K562 (cell line): ENCODE data around the gene RAPSN. TPM values are rescaled to one million over a fixed set of nuclear protein-coding genes. Genes with fewer than 3 reads are reported as not detected.

Experiments used
- ATAC-seq: fragments of 200-7000 bp; cut with Tn5 transposase; 3 replicates; pipeline ENCODE4 v1.9.1; 2020; ENCODE audit warnings: moderate library complexity
- BruUV-seq: library from RNA; stranded (reverse); fragments of 400-500 nt; replicated peaks from 2 replicates; lab custom pipeline; 2021; lab: Mats Ljungman, UMichigan
- CTCF ChIA-PET: fragments of 300-600 bp; formaldehyde crosslinking; extraction: SDS; loops from one replicate; lab custom pipeline; 2021; ENCODE audit warnings: low intra/inter-chr PET ratio; lab: Yijun Ruan, JAX
- POLR2A ChIA-PET: fragments of 300-600, 350-650 bp; sonication (Branson Sonifier 250); formaldehyde crosslinking; extraction: SDS; loops from one replicate; lab custom pipeline; 2021; ENCODE audit warnings: antibody characterized with exemption, inconsistent platforms; lab: Yijun Ruan, JAX
- DNase-seq, 4 experiments: peaks; one replicate each; pipeline versions ENCODE4 v3.0.0 to v3.0.0-alpha.2; 2011 to 2018; ENCODE audit warnings: low spot score in 3 of 4, mixed read lengths in 3 of 4; ENCODE audit errors: extremely low read depth in 1 of 4
- FAIRE-seq: peaks from 2 replicates; lab custom pipeline; 2011; peaks lifted over from hg19 to GRCh38; lab: Jason Lieb, UNC
- H2AFZ ChIP-seq: 2 replicates; pipeline ENCODE4 v1.6.0; 2011; ENCODE audit warnings: low read depth, low read length, control low read depth, inconsistent platforms
- H3K27ac ChIP-seq: fragments of 200-600 bp; 3 replicates; pipeline ENCODE4 v1.8.0; 2011; ENCODE audit warnings: low read depth, mild to moderate bottlenecking, control low read depth, inconsistent platforms, low read length, moderate library complexity, mixed read lengths; ENCODE audit errors: extremely low read depth
- H3K27me3 ChIP-seq, 2 experiments: fragments of 300-600 bp in 1 of 2; 2 replicates in 1 of 2; 3 replicates in 1 of 2; pipeline versions ENCODE4 v1.6.0 to v1.8.0; 2011; ENCODE audit warnings: inconsistent platforms in 2 of 2, low read length in 2 of 2, mild to moderate bottlenecking in 1 of 2, mixed read lengths in 1 of 2, moderate library complexity in 1 of 2; ENCODE audit not compliant: control insufficient read depth in 2 of 2, insufficient read depth in 2 of 2
- H3K36me3 ChIP-seq: fragments of 300-600 bp; 3 replicates; pipeline ENCODE4 v1.8.0; 2011; ENCODE audit warnings: mild to moderate bottlenecking, low read length, inconsistent platforms; ENCODE audit not compliant: control insufficient read depth, insufficient read depth
- H3K4me1 ChIP-seq, 2 experiments: fragments of 200-600 bp in 1 of 2; replicated peaks in 1 of 2; 2 replicates in 1 of 2; 3 replicates in 1 of 2; pipeline versions ENCODE4 v1.5.1 to v1.8.0; 2011; ENCODE audit warnings: inconsistent platforms in 2 of 2, low read length in 2 of 2, mild to moderate bottlenecking in 1 of 2, mixed read lengths in 1 of 2, moderate library complexity in 1 of 2; ENCODE audit not compliant: control insufficient read depth in 2 of 2, insufficient read depth in 2 of 2
- H3K4me2 ChIP-seq: 2 replicates; pipeline ENCODE4 v1.6.1; 2011; ENCODE audit warnings: low read length, control low read depth, inconsistent platforms, mixed read lengths; ENCODE audit not compliant: insufficient read depth
- H3K4me3 ChIP-seq: fragments of 200-600 bp; sonication (generic), shearing (Covaris generic); 2 replicates; pipeline ENCODE4 v1.5.1; 2016; ENCODE audit warnings: control low read depth, inconsistent platforms
- H3K79me2 ChIP-seq: fragments of 200-600 bp; 3 replicates; pipeline ENCODE4 v1.8.0; 2011; ENCODE audit warnings: low read length, inconsistent platforms; ENCODE audit not compliant: control insufficient read depth, insufficient read depth
- H3K9ac ChIP-seq, 2 experiments: 2 replicates each; pipeline versions ENCODE4 v1.6.0 to v1.6.1; 2011; ENCODE audit warnings: low read depth in 2 of 2, low read length in 2 of 2, control low read depth in 1 of 2, inconsistent platforms in 1 of 2, mild to moderate bottlenecking in 1 of 2, mixed read lengths in 1 of 2; ENCODE audit not compliant: insufficient read depth in 1 of 2
- H3K9me1 ChIP-seq: one replicate; pipeline ENCODE4 v1.6.0; 2011; ENCODE audit warnings: inconsistent platforms, mild to moderate bottlenecking, low read length, moderate library complexity; ENCODE audit not compliant: control insufficient read depth, insufficient read depth
- H3K9me3 ChIP-seq: replicated peaks from 2 replicates; pipeline ENCODE4 v1.5.1; 2011; ENCODE audit warnings: low read depth, low read length, inconsistent platforms; ENCODE audit not compliant: control insufficient read depth, insufficient read depth
- H4K20me1 ChIP-seq: replicated peaks from 2 replicates; pipeline ENCODE4 v1.6.1; 2011; ENCODE audit warnings: low read length, inconsistent platforms, mixed read lengths; ENCODE audit not compliant: control insufficient read depth, insufficient read depth
- BCLAF1 ChIP-seq, 2 experiments: fragments of 450-650 bp in 1 of 2; IDR thresholded peaks; 2 replicates each; pipeline ENCODE4 v1.6.1; 2011 to 2017; ENCODE audit warnings: low read depth in 2 of 2, antibody characterized with exemption in 1 of 2, borderline replicate concordance in 1 of 2, low read length in 1 of 2, mild to moderate bottlenecking in 1 of 2, mixed read lengths in 1 of 2; ENCODE audit not compliant: control insufficient read depth in 1 of 2
- BHLHE40 ChIP-seq: IDR thresholded peaks from 2 replicates; pipeline ENCODE4 v1.6.1; 2011; ENCODE audit warnings: low read length, improper control_type of control experiment
- JUNB ChIP-seq: fragments of 450-650 bp; formaldehyde crosslinking; conservative IDR thresholded peaks from 2 replicates; pipeline ENCODE4 v1.4.0; 2020; ENCODE audit warnings: mild to moderate bottlenecking
- MTA1 ChIP-seq: fragments of 450-650 bp; IDR thresholded peaks from 2 replicates; pipeline ENCODE4 v1.6.1; 2017; ENCODE audit warnings: borderline replicate concordance
- PPARD ChIP-seq: fragments of 250-450 bp; sonication (Bioruptor Pico); IDR thresholded peaks from 2 replicates; pipeline ENCODE4 v1.8.0; 2022; ENCODE audit warnings: inconsistent platforms, mild to moderate bottlenecking, moderate library complexity
- SMAD3 ChIP-seq: fragments of 450-650 bp; formaldehyde crosslinking; conservative IDR thresholded peaks from 2 replicates; pipeline ENCODE4 v1.4.0; 2020; ENCODE audit warnings: mild to moderate bottlenecking
- TEAD4 ChIP-seq, 2 experiments: sonication (generic) in 1 of 2; formaldehyde crosslinking in 1 of 2; IDR thresholded peaks; 2 replicates each; pipeline versions ENCODE4 v1.6.1 to v1.8.0; 2012 to 2022; ENCODE audit warnings: borderline replicate concordance in 1 of 2, inconsistent platforms in 1 of 2, low read length in 1 of 2, mild to moderate bottlenecking in 1 of 2, missing genetic modification reagents in 1 of 2
- XRCC4 ChIP-seq: IDR thresholded peaks from one replicate; pipeline ENCODE4 v1.6.1; 2011; ENCODE audit not compliant: insufficient read depth, insufficient read length; ENCODE audit errors: extremely low read depth
- ZC3H11A ChIP-seq: IDR thresholded peaks from 2 replicates; pipeline ENCODE4 v1.6.1; 2012; ENCODE audit warnings: low read depth, low read length, improper control_type of control experiment
- ZNF778 ChIP-seq: fragments of 450-650 bp; formaldehyde crosslinking; IDR thresholded peaks from 2 replicates; pipeline ENCODE4 v1.4.0; 2020; ENCODE audit warnings: mild to moderate bottlenecking, moderate library complexity
- WGBS: fragments of 100-300 bp; shearing (Covaris generic); methylation state at CpG from one replicate; pipeline ENCODE4 v1.1.6; 2016; ENCODE audit warnings: low coverage, mixed read lengths; ENCODE audit not compliant: insufficient coverage; ENCODE audit errors: missing lambda C conversion rate; 5-methylcytosine and 5-hydroxymethylcytosine counted together
- in situ Hi-C: fragments of 300-500 bp; cut with MboI; formaldehyde crosslinking; loops from 4 replicates; pipeline ENCODE4 v1.15.0; 2018; ENCODE audit warnings: inconsistent platforms, mixed read lengths
- intact Hi-C: fragments of 100-400 bp; cut with micrococcal nuclease; formaldehyde crosslinking; loops from 2 replicates; pipeline ENCODE4 v1.14.2; 2022
- polyA plus RNA-seq, 8 experiments: library from polyadenylated mRNA; depleted of rRNA in 4 of 8; stranded (reverse) in 5 of 8; unstranded in 3 of 8; fragments of >200 nt; fragmentation: Nextera tagmentation in 2 of 8; fragmentation: Illumina TruSeq in 1 of 8; extraction: Ambion mirVana in 2 of 8; extraction: Trizol in 1 of 8; gene quantifications; 2 replicates each; pipeline versions ENCODE4 v1.2.1 to v1.2.3, GENCODE V29; 2011 to 2014; ENCODE audit warnings: inconsistent platforms in 1 of 8, missing spikeins in 1 of 8
- total RNA-seq, 7 experiments: library from RNA; depleted of rRNA in 6 of 7; stranded (reverse); fragments of >200 nt in 6 of 7; fragmentation: Illumina TruSeq in 2 of 7; extraction: Trizol in 2 of 7; gene quantifications; 2 replicates each; pipeline versions ENCODE4 v1.2.1 to v1.2.3, GENCODE V29; 2011 to 2021; ENCODE audit warnings: low replicate concordance in 1 of 7

RAPSN gene
- total and polyA plus RNA-seq, 9 of the 15 experiments (the other 6 are each of a cell fraction or from before 2014, with no cell fraction given): 0.06 to 0.11 TPM; not detected in 7

DNA sequence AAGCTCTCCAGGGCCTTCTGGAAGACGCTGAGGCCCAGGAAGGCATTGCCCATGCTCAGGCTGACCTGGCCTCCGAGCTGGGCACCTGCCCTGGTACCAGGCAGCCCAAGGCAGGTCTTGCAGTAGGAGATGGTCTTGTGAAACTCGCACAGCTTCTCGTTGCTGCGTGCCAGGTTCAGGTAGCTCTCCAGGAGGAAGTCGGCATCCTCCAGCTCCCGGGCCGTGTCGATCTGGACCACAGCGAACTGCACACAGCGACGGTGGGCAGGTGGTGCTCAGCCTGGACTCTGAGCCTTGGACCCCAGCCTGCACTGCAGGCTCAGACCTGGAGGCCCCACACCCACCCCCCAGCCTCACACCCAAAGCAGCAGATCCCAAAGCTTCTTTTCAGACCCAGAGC lies 1.0 kb downstream of the RAPSN start (continued):
- TF ChIP-seq TEAD4 (IDR thresholded peaks at IDR 0.05; ENCODE audit: low read length) (no peak), TEAD4 (CRISPR knock-in tag; IDR thresholded peaks at IDR 0.05; ENCODE audit: borderline replicate concordance) (no peak)

- ATAC-seq (no peak), FAIRE-seq (no peak), DNase-seq (no peak)
- BruUV-seq: no TSS peak
- CTCF ChIA-PET: no interaction called here
- Histone ChIP-seq H4K20me1 (no peaks in the 10 kb centered on the region), H3K9me3 (no peaks in the 10 kb centered on the region), H3K27ac (no peak overlapping the region), H3K9me1 (no peaks in the 10 kb centered on the region), H3K4me3 (no peak overlapping the region), H3K9ac (no peak overlapping the region), H3K4me1 (peaks cover 0 to 19% of the 10 kb centered on the region in 2 experiments; a peak in 2 of 5 replicates), H2AFZ (no peak overlapping the region), H3K79me2 (no peaks in the 10 kb centered on the region), H3K36me3 (no peaks in the 10 kb centered on the region; the same call in 2 of the 3 replicates), H3K27me3 (no peaks in the 10 kb centered on the region), H3K4me2 (no peak overlapping the region)
- intact Hi-C loops (no loop called here), in situ Hi-C loops (no loop called here)
- TF ChIP-seq ZC3H11A: no peak
- no peak for TF ChIP-seq JUNB (CRISPR knock-in tag)
- TF ChIP-seq ZNF778 (CRISPR knock-in tag): no peak
- no peak for TF ChIP-seq XRCC4
- no peak for TF ChIP-seq BCLAF1 (IDR thresholded peaks at IDR 0.05; ENCODE audit: borderline replicate concordance in 1 of 2, control insufficient read depth in 1 of 2, low read depth in 2 of 2, low read length in 1 of 2)
- no peak for TF ChIP-seq PPARD (CRISPR knock-in tag)
- no peak for TF ChIP-seq SMAD3 (CRISPR knock-in tag)
- no peak for TF ChIP-seq BHLHE40
- no peak for TF ChIP-seq MTA1
- POLR2A ChIA-PET: no interaction called here
- 54% methylated on average over 7 of the region's 9 CpGs for WGBS
These were observed 2.1 kb downstream of the RAPSN start for GRCh38 chr11:47446833-47447232.
